Left renal cortex interstitium (tissue), 4 donors: ENCODE measurements around the gene B4GALNT4. TPM values are rescaled to one million over a fixed set of nuclear protein-coding genes. Genes with fewer than 3 reads are reported as not detected.
"Not testable (repeated sequence)": the region's sequence is repeated elsewhere in the genome, so short reads cannot be mapped to it uniquely, and the experiment has no call there.

Experiments
- DNase-seq, 4 donors: peaks; one replicate each; pipeline ENCODE4 v3.0.0-alpha.2; 2013; ENCODE audit warnings: low read depth in 4 of 4, low spot score in 2 of 4, missing footprints in 1 of 4
- polyA plus RNA-seq, 4 donors: library from polyadenylated mRNA; unstranded; fragments of 120-200 nt; gene quantifications; one replicate each; pipeline ENCODE4 v1.2.1, GENCODE V29; 2013; ENCODE audit not compliant: insufficient read length in 4 of 4

B4GALNT4 gene, protein sequence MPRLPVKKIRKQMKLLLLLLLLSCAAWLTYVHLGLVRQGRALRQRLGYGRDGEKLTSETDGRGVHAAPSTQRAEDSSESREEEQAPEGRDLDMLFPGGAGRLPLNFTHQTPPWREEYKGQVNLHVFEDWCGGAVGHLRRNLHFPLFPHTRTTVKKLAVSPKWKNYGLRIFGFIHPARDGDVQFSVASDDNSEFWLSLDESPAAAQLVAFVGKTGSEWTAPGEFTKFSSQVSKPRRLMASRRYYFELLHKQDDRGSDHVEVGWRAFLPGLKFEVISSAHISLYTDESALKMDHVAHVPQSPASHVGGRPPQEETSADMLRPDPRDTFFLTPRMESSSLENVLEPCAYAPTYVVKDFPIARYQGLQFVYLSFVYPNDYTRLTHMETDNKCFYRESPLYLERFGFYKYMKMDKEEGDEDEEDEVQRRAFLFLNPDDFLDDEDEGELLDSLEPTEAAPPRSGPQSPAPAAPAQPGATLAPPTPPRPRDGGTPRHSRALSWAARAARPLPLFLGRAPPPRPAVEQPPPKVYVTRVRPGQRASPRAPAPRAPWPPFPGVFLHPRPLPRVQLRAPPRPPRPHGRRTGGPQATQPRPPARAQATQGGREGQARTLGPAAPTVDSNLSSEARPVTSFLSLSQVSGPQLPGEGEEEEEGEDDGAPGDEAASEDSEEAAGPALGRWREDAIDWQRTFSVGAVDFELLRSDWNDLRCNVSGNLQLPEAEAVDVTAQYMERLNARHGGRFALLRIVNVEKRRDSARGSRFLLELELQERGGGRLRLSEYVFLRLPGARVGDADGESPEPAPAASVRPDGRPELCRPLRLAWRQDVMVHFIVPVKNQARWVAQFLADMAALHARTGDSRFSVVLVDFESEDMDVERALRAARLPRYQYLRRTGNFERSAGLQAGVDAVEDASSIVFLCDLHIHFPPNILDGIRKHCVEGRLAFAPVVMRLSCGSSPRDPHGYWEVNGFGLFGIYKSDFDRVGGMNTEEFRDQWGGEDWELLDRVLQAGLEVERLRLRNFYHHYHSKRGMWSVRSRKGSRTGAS
- polyA plus RNA-seq: 10 to 100 TPM; 42.6 to 87.5 (median 82.0) TPM

DNA sequence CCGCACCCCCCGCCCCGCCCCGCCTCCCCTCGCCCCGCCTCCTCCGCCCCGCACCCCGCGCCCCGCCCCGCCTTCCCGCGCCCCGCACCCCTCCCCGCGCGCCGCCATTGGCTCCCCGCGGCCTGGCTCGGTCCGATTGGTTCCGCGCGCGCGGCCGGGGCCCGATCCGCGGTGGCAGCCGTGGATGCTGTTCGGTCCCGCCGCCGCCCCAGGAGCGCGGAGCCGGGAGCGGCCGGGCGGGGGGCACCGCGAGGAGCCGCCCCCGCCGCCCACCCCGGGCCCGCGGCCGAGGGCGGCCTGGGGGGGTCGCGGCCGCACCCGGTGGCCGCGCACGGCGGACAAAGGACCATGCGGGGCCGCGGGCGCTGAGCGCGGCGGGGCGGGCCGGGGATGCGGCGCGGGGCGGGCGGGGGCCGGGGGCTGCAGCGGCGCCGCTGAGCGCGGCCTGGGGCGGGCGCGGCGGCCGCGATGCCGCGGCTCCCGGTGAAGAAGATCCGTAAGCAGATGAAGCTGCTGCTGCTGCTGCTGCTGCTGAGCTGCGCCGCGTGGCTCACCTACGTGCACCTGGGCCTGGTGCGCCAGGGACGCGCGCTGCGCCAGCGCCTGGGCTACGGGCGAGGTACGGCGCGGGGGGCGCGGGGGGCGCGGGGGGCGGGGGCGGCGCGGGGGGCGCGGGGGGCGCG, at the start of gene B4GALNT4:
Gene B4GALNT4, plus strand, starts transcription at position 164 of the 683 bp plus-strand sequence. Its CDS starts 305 bp downstream, at position 469.
- no peak for DNase-seq

DNA sequence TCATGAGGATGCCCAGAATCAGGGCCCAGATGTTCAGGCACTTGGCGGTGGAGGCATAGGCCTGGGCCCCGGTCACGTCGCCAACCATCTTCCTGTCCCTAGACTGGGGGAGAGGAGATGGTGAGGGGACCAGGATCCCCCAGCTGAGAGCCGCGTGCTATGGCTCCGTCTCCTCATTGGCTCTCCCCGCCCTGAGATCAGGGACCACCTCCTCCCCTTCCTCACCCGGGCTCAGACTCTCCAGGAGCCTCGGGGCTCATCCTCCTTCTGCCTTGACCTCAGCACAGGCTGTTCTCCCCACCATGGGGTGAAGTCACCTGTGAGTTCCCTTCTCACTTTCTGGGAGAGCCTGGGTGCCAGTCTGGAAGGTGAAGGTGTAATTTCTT, 49.4 kb upstream of the B4GALNT4 start:
- DNase-seq: not testable (repeated sequence)

DNA sequence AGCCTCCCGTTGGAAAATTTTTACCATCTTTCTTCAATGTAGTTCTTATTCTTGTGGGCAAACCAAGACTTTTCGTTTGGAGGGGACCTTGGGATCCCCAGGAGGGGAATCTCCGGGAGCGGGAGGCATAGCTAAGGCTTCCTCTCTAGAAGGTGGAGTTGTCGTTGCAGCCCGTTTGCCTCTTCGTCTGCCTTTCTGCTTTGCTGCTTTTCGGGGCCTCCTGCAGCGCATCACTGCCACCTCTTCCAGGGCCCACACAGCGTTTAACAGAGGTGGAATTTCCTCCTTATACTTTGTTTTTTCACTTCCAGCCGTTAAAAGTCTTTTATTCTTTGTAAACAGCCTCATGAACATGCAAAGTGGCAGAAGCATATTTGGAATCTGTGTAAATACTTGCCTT, 45.1 kb upstream of the B4GALNT4 start:
- no peak for DNase-seq

DNA sequence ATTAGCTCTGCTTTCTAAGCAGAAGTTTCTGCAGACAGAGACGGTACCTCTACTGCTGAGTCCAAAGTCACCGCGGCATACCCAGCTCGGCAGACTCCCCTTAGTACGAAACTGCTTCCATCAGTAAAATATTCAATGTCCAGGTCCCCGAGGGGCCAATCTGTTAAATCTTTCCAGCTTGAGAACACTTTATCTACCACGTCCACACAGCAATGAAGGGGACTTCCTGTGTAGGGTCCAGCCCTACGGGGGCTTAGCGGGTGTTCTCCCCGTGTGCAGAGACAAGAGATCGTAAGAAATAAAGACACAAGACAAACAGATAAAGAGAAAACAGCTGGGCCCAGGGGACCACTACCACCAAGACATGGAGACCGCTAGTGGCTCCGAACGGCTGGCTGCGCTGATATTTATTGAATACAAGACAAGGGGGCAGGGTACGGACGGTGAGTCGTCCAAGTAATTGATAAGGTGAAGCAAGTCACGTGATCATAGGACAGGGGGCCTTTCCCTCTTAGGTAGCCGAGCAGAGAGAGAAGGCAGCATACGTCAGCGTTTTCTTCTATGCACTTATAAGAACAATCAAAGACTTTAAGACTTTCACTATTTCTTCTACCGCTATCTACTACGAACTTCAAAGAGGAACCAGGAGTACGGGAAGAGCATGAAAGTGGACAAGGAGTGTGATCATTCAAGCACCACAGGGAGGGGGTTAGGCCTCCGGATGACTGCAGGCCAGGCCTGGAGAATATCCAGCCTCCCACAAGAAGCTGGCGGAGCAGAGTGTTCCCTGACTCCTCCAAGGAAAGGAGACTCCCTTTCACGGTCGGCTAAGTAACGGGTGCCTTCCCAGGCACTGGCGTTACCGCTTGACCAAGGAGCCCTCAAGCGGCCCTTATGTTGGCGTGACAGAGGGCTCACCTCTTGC, 44.4 kb upstream of the B4GALNT4 start:
- DNase-seq: not testable (repeated sequence)

DNA sequence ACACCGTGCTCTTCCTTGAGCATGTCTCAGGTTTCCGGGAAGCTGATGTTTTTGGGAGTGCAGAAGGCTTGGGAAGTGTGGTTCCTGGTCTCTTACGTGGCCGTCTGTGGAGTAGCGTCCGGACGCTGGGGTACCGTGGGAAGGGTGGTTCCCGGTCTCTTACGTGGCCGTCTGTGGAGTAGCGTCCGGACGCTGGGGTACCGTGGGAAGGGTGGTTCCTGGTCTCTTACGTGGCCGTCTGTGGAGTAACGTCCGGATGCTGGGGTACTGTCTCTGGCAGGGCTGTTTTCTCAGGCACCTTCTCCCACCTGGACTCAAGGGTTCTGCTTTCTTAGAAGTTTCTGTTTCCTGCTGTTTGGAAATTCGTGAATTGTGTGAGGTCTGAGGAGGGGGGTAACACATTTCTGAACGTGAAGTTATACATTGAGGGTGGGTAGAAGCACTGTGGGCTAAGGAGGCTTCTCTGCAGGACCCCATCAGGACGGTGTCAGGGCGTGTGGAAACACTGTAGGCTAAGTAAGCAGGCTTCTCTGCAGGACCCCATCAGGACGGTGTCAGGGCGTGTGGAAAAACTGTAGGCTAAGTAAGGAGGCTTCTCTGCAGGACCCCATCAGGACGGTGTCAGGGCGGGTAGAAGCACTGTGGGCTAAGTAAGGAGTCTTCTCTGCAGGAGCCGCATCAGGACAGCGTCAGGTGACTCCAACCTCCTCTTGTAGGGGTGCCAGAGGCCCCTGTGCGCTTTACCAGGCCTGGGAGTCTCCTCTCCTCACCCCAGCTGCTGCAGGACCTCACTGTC, 43.3 kb upstream of the B4GALNT4 start:
- no peak for DNase-seq

DNA sequence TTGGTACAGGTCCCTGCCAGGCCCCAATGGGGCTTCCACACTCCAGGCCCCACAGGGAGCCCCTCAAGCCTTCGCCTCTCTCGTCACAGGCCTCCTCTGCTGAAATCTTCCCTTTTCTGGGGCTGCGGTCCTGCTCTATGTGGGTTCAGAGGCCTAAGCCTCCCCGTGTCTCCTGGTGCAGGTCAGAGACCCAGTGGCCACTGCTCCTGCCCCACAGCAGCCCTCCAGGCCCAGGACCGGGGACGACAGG, 42.8 kb upstream of the B4GALNT4 start:
- DNase-seq: no peak

DNA sequence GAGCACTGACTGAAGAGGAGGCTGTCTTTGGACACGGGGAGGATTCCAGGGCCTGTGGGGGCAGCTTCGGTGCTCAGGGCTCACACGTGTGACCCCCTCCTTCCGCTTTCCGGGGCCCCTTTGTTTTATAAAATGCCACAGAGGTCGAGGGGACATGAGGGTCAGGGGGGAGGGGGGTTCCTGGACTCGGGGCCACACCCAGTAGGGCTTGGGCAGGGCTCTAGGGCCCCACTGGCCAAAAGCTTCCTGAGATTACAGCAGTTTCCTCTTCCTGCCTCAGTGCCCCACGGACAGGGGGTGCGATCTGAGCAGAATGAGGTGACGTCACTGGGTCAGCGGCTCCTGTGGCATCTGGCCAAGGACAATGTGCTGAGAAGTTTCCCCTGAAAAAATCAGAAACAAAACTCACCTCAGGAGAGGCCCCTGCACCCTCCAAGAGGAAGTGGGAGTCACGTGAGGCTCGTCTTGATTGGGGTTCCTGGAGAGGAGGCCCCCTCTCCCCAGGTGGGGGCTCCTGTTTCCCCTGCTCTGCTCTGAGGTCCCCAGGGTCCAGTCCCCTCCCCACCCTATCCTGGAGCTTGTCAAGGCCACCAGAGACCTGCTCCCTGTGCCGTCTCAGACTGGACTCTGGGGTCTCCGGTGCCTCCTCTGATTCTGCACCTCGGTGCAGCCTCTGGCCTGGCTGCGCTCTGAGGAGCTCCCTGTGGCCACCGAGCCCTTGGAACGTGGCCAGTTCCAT, 42.3 kb upstream of the B4GALNT4 start:
- DNase-seq: no peak

DNA sequence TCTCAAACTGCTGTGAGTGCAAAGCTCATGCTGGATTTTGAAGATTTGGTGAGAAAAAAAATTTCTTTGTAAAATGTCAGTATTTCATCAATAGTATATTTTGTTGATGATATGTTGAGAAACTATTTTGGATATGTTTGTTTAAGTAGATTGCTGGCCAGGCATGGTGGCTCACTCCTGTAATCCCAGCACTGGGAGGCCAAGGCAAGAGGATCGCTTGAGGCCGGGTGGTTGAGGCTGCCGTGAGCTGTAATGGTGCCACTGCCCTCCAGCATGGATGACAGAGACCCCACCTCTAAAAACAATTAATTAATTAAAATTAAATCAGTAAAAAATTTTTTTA, 41.7 kb upstream of the B4GALNT4 start:
- DNase-seq: no peak

DNA sequence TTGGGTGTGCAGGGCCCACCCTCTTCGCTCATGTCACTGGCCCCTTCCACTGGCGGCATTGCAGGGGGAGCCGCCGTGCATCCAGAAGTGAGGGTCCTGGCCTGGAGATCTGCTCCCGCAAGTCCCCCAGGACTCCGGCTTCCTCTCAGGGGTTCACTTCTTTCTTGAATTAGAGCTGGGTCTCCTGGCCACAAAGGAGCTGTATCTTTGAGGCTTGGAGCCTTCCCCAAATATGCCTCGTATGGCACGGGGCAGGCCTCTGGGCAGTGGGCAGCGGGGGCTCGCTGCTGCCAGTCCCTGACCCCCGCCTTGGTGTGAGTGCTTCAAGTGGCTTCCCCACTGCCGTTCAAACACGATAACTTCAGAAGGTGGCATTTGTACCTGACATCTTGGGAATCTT, 41.3 kb upstream of the B4GALNT4 start:
- no peak for DNase-seq

DNA sequence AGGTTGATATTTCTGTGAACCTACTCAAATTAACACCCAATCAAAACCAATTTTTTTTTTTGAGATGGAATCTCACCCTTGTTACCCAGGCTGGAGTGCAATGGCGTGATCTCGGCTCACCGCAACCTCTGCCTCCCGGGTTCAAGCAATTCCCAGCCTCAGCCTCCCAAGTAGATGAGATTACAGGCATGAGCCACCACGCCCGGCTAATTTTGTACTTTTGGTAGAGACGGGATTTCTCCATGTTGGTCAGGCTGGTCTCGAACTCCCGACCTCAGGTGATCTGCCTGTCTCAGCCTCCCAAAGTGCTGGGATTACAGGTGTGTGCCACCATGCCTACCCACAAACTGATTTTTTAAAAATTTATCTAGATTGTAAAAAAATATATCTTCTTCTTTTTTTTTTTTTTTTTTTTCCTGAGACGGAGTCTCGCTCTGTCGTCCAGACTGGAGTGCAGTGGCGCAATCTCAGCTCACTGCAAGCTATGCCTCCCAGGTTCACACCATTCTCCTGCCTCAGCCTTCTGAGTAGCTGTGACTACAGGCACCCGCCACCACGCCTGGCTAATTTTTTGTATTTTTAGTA, 40.7 kb upstream of the B4GALNT4 start:
- not testable (repeated sequence) for DNase-seq

DNA sequence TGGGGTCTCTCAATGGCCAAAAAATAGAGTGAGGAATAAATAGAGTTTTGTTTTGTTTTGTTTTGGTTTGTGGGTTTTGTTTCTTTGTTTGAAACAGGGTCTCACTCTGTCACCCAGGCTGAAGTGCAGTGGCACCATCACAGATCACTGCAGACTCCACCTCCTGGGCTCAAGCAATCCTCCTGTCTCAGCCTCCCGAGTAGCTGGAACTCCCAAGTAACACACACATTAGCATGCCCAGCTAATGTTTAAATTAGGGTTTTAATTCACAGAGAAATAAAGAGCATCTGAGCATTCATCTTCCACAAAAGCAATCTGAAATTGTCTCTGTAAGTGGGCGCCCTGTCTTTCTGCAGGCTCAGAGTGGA, 39.4 kb upstream of the B4GALNT4 start:
- DNase-seq: no peak

DNA sequence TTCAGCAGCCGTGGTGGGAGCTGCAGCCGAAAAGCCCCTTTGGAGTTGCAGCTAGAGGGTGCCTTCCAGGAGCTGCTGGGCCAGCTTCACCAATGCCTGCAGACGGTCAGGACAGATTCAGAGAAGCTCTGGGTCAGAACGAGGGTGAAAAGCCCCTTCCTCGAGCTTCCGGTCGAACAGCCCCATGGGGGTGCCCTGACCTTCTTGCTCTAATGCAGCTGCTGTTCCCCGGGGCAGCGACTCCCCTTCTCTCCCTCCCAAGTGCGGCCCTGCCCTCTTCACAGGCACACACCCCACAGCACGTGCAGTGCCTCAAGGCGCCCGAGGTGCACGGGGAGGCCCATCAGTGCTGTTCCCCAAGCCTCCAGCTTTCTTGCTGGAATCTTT, 39.0 kb upstream of the B4GALNT4 start:
- DNase-seq: no peak

DNA sequence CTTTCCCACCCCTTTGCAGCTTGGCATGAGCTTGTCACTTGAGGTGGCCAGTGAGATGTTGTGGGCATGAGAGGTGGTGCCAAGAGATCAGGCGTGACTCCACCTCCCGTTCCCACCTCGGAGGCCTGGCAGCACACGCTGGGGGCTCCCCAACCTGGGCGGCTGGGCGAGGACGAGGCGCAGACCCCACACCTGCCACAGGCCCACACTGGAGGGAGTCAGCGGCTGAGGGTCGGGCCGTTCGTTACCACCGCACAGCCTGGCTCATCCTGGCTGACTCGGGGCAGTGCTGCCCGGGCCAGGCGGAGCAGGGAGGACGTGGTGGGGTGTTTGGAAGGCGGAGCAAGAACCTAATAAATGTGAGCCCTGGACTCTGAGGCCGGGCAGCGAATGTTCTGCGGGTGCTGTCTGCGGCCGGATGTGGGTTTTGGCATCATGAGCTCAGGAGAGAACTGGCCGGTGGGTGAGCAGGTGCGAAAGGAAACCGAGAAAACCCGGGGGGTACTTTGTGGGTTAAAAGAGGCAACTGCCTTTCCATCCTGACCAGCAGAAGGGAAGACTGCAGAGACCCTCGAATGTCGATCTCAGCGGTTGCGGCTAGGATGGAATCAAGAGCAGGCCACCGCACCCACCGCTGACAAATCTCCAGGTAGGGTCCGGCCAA, 38.5 kb upstream of the B4GALNT4 start:
- no peak for DNase-seq

DNA sequence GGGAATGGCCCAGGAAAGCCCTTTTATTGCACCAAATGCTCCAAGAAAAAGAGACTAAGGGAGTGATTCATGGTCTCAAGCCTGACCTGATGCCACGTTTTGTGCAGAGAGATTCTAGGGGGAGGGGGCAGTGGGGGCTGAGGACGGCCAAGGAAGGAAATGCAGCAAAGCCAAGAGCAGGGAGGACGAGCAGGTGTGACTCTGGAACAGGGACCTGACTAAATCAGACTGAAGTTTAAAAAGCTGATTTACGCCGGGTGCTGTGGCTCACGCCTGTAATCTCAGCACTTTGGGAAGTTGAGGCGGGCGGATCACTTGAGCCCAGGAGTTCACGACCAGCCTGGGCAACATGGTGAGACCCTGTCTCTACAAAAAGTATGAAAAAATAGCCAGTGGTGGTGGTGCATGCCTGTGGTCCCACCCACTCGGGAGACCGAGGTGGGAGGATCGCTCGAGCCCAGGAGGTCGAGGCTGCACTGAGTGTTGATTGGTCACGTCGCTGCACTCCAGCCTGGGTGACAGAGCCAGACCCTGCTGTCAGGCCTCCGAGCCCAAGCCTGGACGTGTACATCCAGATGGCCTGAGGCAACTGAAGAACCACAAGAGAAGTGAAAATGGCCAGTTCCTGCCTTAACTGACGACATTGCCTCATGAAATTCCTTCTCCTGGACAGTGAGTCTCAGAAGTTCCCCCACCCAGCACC, 37.8 kb upstream of the B4GALNT4 start:
- no peak for DNase-seq

DNA sequence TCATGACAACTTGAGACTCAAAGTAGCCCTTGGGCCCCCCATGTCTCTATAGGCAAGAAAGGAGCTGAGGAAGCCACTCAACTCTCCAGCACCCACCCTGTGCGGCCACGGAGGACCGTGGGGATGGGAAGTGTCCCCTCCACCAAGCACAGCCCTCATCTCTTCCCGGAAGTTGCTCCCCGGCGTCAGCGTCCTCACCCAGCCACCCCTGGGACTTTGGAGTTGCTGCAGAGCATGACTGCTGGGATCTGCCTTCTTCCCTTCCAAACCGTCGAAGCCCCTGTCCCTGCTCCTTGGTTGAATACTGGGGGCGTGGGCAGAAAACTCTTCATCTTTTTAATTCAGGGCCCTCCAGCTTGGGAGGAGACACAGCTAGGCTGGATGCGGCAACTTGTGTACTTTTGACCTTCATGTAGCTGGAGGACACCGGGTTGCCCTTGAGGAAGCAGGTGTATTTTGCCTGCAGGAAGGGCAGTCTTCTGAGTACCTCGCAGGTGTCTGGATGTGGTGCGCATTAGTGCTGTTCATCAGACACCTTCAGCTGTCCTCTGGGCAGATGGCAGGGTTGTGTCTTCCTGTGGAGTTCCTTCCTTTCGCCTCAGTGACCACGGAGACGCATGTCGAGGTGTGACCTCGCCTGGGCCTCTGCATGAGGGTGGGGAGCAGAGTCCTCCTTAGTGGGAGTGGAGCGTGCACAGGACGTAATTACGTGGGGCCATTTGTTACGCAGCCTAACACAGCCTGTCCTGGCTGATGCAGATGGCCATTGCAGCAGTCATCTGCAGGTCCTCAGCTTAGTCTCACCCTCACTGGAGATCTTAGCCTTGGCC, 36.4 kb upstream of the B4GALNT4 start:
- DNase-seq: no peak

DNA sequence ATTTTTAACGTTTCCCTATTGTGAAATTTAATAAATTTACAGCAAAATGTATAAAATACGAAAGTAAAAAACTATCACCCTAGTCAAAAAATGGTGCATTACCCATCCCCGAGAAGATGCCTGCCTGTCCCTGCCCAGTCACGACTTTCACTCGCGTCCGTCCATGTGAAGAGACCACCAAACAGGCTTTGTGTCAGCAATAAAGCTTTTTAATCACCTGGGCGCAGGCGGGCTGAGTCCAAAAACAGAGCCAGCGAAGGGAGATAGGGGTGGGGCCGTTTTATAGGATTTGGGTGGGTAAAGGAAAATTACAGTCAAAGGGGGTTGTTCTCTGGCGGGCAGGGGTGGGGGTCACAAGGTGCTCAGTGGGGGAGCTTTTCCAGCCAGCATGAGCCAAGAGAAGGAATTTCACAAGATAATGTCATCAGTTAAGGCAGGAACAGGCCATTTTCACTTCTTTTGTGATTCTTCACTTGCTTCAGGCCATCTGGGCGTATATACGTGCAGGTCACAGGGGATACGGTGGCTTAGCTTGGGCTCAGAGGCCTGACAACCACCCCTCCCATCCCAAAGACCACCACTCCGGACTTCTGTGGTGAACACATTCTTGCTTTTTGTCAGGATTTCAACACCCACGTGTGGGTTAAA, 35.6 kb upstream of the B4GALNT4 start:
- DNase-seq: not testable (repeated sequence)
